Activated CD4-positive, CD25-positive, alpha-beta regulatory T cell (primary cell): ENCODE results near the gene SLC39A11.

Experiments used
- DNase-seq, 4 experiments: peaks; one replicate each; lab custom pipeline; 2025; lab: John Stamatoyannopoulos, UW

SLC39A11 gene

GRCh38 chr17:73042809-73043685 is 49.4 kb downstream of the SLC39A11 start:
- DNase-seq, result no peak

- no peak for DNase-seq
These were observed 50.3 kb downstream of the SLC39A11 start for GRCh38 chr17:73042225-73042624.

- no peak for DNase-seq
These were observed 53.2 kb downstream of the SLC39A11 start for GRCh38 chr17:73039282-73039681.

GRCh38 chr17:73031472-73031871 is 61.0 kb downstream of the SLC39A11 start:
- no peak for DNase-seq

GRCh38 chr17:73030995-73031394 is 61.5 kb downstream of the SLC39A11 start:
- DNase-seq, result no peak

GRCh38 chr17:73030501-73030921 is 62.0 kb downstream of the SLC39A11 start:
- no peak for DNase-seq

GRCh38 chr17:73029991-73030390 is 62.5 kb downstream of the SLC39A11 start:
- DNase-seq, result no peak

- DNase-seq, result no peak
These were observed 63.5 kb downstream of the SLC39A11 start for GRCh38 chr17:73029021-73029420.

GRCh38 chr17:73028299-73028755 is 64.2 kb downstream of the SLC39A11 start:
- no peak for DNase-seq

GRCh38 chr17:73027130-73027741 is 65.3 kb downstream of the SLC39A11 start:
- no peak for DNase-seq

GRCh38 chr17:73025041-73025560 is 67.4 kb downstream of the SLC39A11 start:
- no peak for DNase-seq

- DNase-seq, result no peak
These were observed 68.7 kb downstream of the SLC39A11 start for GRCh38 chr17:73023759-73024158.

- DNase-seq, result no peak
These were observed 69.8 kb downstream of the SLC39A11 start for GRCh38 chr17:73022694-73023093.

- DNase-seq, result no peak
These were observed 70.7 kb downstream of the SLC39A11 start for GRCh38 chr17:73021771-73022170.

GRCh38 chr17:73020110-73020509 is 72.4 kb downstream of the SLC39A11 start:
- no peak for DNase-seq

- no peak for DNase-seq
These were observed 73.9 kb downstream of the SLC39A11 start for GRCh38 chr17:73018599-73018998.

GRCh38 chr17:73017658-73018057 is 74.8 kb downstream of the SLC39A11 start:
- no peak for DNase-seq

- DNase-seq, result no peak
These were observed 76.7 kb downstream of the SLC39A11 start for GRCh38 chr17:73015722-73016276.

- no peak for DNase-seq
These were observed 78.4 kb downstream of the SLC39A11 start for GRCh38 chr17:73013816-73014663.

- DNase-seq, result no peak
These were observed 79.2 kb downstream of the SLC39A11 start for GRCh38 chr17:73013301-73013700.

- no peak for DNase-seq
These were observed 81.4 kb downstream of the SLC39A11 start for GRCh38 chr17:73011016-73011486.

GRCh38 chr17:73010414-73010813 is 82.1 kb downstream of the SLC39A11 start:
- DNase-seq, result no peak
